Measurements from ENCODE around the gene NPAS4. TPM values are rescaled to one million over a fixed set of nuclear protein-coding genes. Genes with fewer than 3 reads are reported as not detected.

NPAS4 gene
- polyA plus RNA-seq, 2 of the 4 experiments (the other 2 are of a cell fraction): 0.03 TPM; not detected in 1

DNA sequence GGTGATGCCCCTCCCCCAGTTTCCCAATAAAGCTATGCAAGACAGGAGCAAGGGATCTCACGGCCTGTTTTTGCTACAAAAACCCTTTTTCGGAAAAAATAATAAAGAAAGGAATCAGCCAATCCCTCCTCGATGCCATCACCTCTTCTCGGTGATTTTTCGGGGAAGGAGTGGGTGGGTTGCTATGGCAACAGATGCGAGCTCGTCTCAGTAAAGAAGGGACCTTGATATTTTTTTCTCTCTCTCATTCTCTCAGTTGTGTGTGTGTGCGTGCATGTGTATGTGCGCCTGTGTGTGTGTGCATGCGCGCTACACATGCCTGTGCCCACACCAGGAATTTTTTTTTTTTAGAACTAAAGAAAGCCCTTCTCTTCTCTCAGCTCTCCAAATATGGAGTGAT is 3.8 kb upstream of the NPAS4 start:
- Histone ChIP-seq H3K4me1 (peaks cover 12% of the 10 kb centered on the region), H3K27ac (no peak overlapping the region), H3K9me3 (peaks cover 1% of the 10 kb centered on the region; the same call in 1 of the 3 replicates), H3K4me3 (no peak overlapping the region), H3K4me2 (no peak overlapping the region)
- ATAC-seq (no peak), FAIRE-seq (no peak), DNase-seq (ENCODE audit: low read depth in 1 of 2, low spot score in 1 of 2) (no peak)
- ChIA-PET POLR2A (no interaction called here), CTCF (interaction anchor here (0.6 to 57.7 kb wide), 10 partner anchors 1 to 461 kb away, joined by 3 to 1614 read pairs (median 4); partner anchors contain the start of genes DPP3, MRPL11 and NPAS4)
- TF ChIP-seq USF2 (IDR thresholded peaks at IDR 0.05): no peak
- no peak for TF ChIP-seq PHF8 (IDR thresholded peaks at IDR 0.05; ENCODE audit: borderline replicate concordance, low read depth)
- no peak for TF ChIP-seq TP53 (CRISPR knock-in tag; IDR thresholded peaks at IDR 0.05)
- TF ChIP-seq NR3C1 (IDR thresholded peaks at IDR 0.05): no peak
- TF ChIP-seq ZC3H11A (IDR thresholded peaks at IDR 0.05): no peak
- TF ChIP-seq, protein P1, sequence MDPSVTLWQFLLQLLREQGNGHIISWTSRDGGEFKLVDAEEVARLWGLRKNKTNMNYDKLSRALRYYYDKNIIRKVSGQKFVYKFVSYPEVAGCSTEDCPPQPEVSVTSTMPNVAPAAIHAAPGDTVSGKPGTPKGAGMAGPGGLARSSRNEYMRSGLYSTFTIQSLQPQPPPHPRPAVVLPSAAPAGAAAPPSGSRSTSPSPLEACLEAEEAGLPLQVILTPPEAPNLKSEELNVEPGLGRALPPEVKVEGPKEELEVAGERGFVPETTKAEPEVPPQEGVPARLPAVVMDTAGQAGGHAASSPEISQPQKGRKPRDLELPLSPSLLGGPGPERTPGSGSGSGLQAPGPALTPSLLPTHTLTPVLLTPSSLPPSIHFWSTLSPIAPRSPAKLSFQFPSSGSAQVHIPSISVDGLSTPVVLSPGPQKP (IDR thresholded peaks at IDR 0.05; ENCODE audit: low read depth, low read length): no peak
- no peak for TF ChIP-seq RFX5 (IDR thresholded peaks at IDR 0.05)
- TF ChIP-seq GATA3 (IDR thresholded peaks at IDR 0.05; ENCODE audit: borderline replicate concordance): no peak
- no peak for TF ChIP-seq MAZ (IDR thresholded peaks at IDR 0.05; ENCODE audit: borderline replicate concordance, low read depth, low read length)
- TF ChIP-seq RCOR1 (IDR thresholded peaks at IDR 0.05; ENCODE audit: low read depth, low read length): no peak
- TF ChIP-seq RNF2 (IDR thresholded peaks at IDR 0.05; ENCODE audit: borderline replicate concordance, low read depth): no peak
- no peak for TF ChIP-seq TFCP2L1 (CRISPR knock-in tag; IDR thresholded peaks at IDR 0.05)
- TF ChIP-seq ZNF302 (CRISPR knock-in tag; IDR thresholded peaks at IDR 0.05): no peak
- TF ChIP-seq, protein P2, sequence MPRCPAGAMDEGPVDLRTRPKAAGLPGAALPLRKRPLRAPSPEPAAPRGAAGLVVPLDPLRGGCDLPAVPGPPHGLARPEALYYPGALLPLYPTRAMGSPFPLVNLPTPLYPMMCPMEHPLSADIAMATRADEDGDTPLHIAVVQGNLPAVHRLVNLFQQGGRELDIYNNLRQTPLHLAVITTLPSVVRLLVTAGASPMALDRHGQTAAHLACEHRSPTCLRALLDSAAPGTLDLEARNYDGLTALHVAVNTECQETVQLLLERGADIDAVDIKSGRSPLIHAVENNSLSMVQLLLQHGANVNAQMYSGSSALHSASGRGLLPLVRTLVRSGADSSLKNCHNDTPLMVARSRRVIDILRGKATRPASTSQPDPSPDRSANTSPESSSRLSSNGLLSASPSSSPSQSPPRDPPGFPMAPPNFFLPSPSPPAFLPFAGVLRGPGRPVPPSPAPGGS (IDR thresholded peaks at IDR 0.05): no peak
- no peak for TF ChIP-seq JUNB (IDR thresholded peaks at IDR 0.05)
- TF ChIP-seq HEYL (CRISPR knock-in tag; IDR thresholded peaks at IDR 0.05): no peak
- WGBS (ENCODE audit: missing lambda C conversion rate): 27% methylated on average over 11 of the region's 11 CpGs

- ChIA-PET CTCF (interaction anchor here (0.7 to 57.7 kb wide), 18 partner anchors 0 to 267 kb away, joined by 3 to 1614 read pairs (median 4); partner anchors contain the start of genes DPP3, MRPL11 and NPAS4), POLR2A (interaction anchor here (0.5 to 1.3 kb wide), 4 partner anchors 11 to 259 kb away, joined by 3 to 12 read pairs (median 3); partner anchors contain the start of genes DPP3, MRPL11 and RBM4B)
- Histone ChIP-seq H3K4me2 (peak overlapping the region; percentile 54), H3K4me3 (0 out of 3 replicates have a peak overlapping the region, but pooled peaks have one; percentile 4), H3K4me1 (peaks cover 12% of the 10 kb centered on the region), H3K27ac (no peak overlapping the region), H3K9me3 (peaks cover 4% of the 10 kb centered on the region; the same call in 1 of the 3 replicates)
- ATAC-seq (peak; percentile 81 to 89), DNase-seq (ENCODE audit: low read depth in 1 of 2, low spot score in 1 of 2) (peak; percentile 76 to 93), FAIRE-seq (no peak)
- 2% methylated on average over 16 of the region's 16 CpGs for WGBS (ENCODE audit: missing lambda C conversion rate)
- TF ChIP-seq HOXB13 (CRISPR knock-in tag; IDR thresholded peaks at IDR 0.05; ENCODE audit: low read depth) (0 out of 2 replicates have a peak, but pooled peaks have one; percentile 15), EHF (CRISPR knock-in tag; IDR thresholded peaks at IDR 0.05) (no peak), SMC3 (IDR thresholded peaks at IDR 0.05) (peak; percentile 29; the same call in 2 of the 3 replicates), EHMT2 (IDR thresholded peaks at IDR 0.05; ENCODE audit: low read depth) (peak; percentile 99), NFE2L2 (conservative IDR thresholded peaks at IDR 0.05; ENCODE audit: low read length) (no peak), RNF2 (IDR thresholded peaks at IDR 0.05; ENCODE audit: borderline replicate concordance, low read depth) (no peak), RAD21 (conservative IDR thresholded peaks at IDR 0.05 in 1 of 2, IDR thresholded peaks at IDR 0.05 in 1 of 2) (peak; percentile 13 to 20; a peak in 1 of 5 replicates), KDM5A (IDR thresholded peaks at IDR 0.05) (no peak), ESRRA (IDR thresholded peaks at IDR 0.05; ENCODE audit: borderline replicate concordance, low read length) (no peak), JUNB (IDR thresholded peaks at IDR 0.05) (peak; percentile 61; the same call in 1 of the 2 replicates), FOSL2 (IDR thresholded peaks at IDR 0.05) (peak; percentile 86), FOSL2 (CRISPR knock-in tag; IDR thresholded peaks at IDR 0.05) (peak; percentile 99)
- TF ChIP-seq, protein P3, sequence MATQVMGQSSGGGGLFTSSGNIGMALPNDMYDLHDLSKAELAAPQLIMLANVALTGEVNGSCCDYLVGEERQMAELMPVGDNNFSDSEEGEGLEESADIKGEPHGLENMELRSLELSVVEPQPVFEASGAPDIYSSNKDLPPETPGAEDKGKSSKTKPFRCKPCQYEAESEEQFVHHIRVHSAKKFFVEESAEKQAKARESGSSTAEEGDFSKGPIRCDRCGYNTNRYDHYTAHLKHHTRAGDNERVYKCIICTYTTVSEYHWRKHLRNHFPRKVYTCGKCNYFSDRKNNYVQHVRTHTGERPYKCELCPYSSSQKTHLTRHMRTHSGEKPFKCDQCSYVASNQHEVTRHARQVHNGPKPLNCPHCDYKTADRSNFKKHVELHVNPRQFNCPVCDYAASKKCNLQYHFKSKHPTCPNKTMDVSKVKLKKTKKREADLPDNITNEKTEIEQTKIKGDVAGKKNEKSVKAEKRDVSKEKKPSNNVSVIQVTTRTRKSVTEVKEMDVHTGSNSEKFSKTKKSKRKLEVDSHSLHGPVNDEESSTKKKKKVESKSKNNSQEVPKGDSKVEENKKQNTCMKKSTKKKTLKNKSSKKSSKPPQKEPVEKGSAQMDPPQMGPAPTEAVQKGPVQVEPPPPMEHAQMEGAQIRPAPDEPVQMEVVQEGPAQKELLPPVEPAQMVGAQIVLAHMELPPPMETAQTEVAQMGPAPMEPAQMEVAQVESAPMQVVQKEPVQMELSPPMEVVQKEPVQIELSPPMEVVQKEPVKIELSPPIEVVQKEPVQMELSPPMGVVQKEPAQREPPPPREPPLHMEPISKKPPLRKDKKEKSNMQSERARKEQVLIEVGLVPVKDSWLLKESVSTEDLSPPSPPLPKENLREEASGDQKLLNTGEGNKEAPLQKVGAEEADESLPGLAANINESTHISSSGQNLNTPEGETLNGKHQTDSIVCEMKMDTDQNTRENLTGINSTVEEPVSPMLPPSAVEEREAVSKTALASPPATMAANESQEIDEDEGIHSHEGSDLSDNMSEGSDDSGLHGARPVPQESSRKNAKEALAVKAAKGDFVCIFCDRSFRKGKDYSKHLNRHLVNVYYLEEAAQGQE (IDR thresholded peaks at IDR 0.05): peak; percentile 98
- TF ChIP-seq, protein P4, sequence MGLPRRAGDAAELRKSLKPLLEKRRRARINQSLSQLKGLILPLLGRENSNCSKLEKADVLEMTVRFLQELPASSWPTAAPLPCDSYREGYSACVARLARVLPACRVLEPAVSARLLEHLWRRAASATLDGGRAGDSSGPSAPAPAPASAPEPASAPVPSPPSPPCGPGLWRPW (IDR thresholded peaks at IDR 0.05): no peak
Measured at GRCh38 chr11:66418168-66418985, 2.5 kb upstream of the NPAS4 start.
